Neural cell (in vitro differentiated cells): ENCODE measurements around the gene BTBD19. TPM values are rescaled to one million over a fixed set of nuclear protein-coding genes. Genes with fewer than 3 reads are reported as not detected.

Experiments
- H2AFZ ChIP-seq: fragments of 200-600, 300-800 bp; sonication (generic), shearing (Covaris generic); 2 replicates; pipeline ENCODE4 v1.6.0; 2014; ENCODE audit warnings: low read depth, mild to moderate bottlenecking, antibody characterized with exemption, low read length, moderate library complexity
- H3F3A ChIP-seq: fragments of 200-600 bp; shearing (Covaris generic); 2 replicates; pipeline ENCODE4 v1.6.1; 2016; ENCODE audit warnings: mild to moderate bottlenecking, moderate library complexity, mixed read lengths, antibody characterized with exemption, low read length; ENCODE audit not compliant: insufficient read depth, poor library complexity, severe bottlenecking
- H3K27ac ChIP-seq: fragments of 200-600, 300-800 bp; sonication (generic), shearing (Covaris generic); 2 replicates; pipeline ENCODE4 v1.5.1; 2014; ENCODE audit warnings: mild to moderate bottlenecking, low read length, moderate library complexity
- H3K27me3 ChIP-seq: fragments of 300-800, 200-600 bp; sonication (generic), shearing (Covaris generic); 2 replicates; pipeline ENCODE4 v1.6.0; 2014; ENCODE audit warnings: mild to moderate bottlenecking, low read depth, low read length, moderate library complexity; ENCODE audit not compliant: insufficient read depth
- H3K36me3 ChIP-seq: fragments of 300-800, 200-600 bp; sonication (generic), shearing (Covaris generic); 2 replicates; pipeline ENCODE4 v1.5.1; 2014; ENCODE audit warnings: mild to moderate bottlenecking, antibody characterized with exemption, low read length, moderate library complexity; ENCODE audit not compliant: insufficient read depth
- H3K4me2 ChIP-seq: fragments of 300-800, 200-600 bp; sonication (generic), shearing (Covaris generic); 2 replicates; pipeline ENCODE4 v1.6.0; 2014; ENCODE audit warnings: mild to moderate bottlenecking, low read length
- H3K4me3 ChIP-seq: fragments of 300-800, 200-600 bp; sonication (generic), shearing (Covaris generic); 2 replicates; pipeline ENCODE4 v1.5.1; 2014; ENCODE audit warnings: mild to moderate bottlenecking, low read length, moderate library complexity
- H3K79me2 ChIP-seq: fragments of 200-600 bp; shearing (Covaris generic); replicated peaks from 2 replicates; pipeline ENCODE4 v1.6.0; 2014; ENCODE audit warnings: mild to moderate bottlenecking, low read length, moderate library complexity; ENCODE audit not compliant: insufficient read depth
- H3K9ac ChIP-seq: fragments of 300-800, 200-600 bp; sonication (generic), shearing (Covaris generic); 2 replicates; pipeline ENCODE4 v1.6.1; 2016; ENCODE audit warnings: mild to moderate bottlenecking, low read length, mixed read lengths
- H3K9me2 ChIP-seq: fragments of 200-600 bp; shearing (Covaris generic); 2 replicates; pipeline ENCODE4 v1.6.1; 2016; ENCODE audit warnings: mild to moderate bottlenecking, low read length, mixed read lengths; ENCODE audit not compliant: insufficient read depth
- H3K9me3 ChIP-seq: fragments of 200-600, 300-800 bp; sonication (generic), shearing (Covaris generic); 2 replicates; pipeline ENCODE4 v1.6.1; 2016; ENCODE audit warnings: mild to moderate bottlenecking, mixed run types, low read length, moderate library complexity, mixed read lengths
- H4K20me1 ChIP-seq: fragments of 200-600 bp; shearing (Covaris generic); 2 replicates; pipeline ENCODE4 v1.6.1; 2016; ENCODE audit warnings: mild to moderate bottlenecking, mixed run types; ENCODE audit not compliant: insufficient read depth
- CTCF ChIP-seq: fragments of 450-650 bp; IDR thresholded peaks from 2 replicates; pipeline ENCODE4 v1.5.1; 2014; ENCODE audit warnings: antibody characterized with exemption, mild to moderate bottlenecking, moderate library complexity; ENCODE audit not compliant: poor library complexity, severe bottlenecking
- EZH2 ChIP-seq: fragments of 200-600, 300-800 bp; shearing (Covaris generic), sonication (generic); IDR thresholded peaks from 2 replicates; pipeline ENCODE4 v1.6.1; 2014; ENCODE audit warnings: antibody characterized with exemption, low read length, borderline replicate concordance, mild to moderate bottlenecking; ENCODE audit not compliant: insufficient read depth, poor library complexity, severe bottlenecking
- MXI1 ChIP-seq: fragments of 450-650 bp; conservative IDR thresholded peaks from 2 replicates; pipeline ENCODE4 v1.6.1; 2014; ENCODE audit warnings: antibody characterized with exemption, mild to moderate bottlenecking; ENCODE audit not compliant: poor library complexity, severe bottlenecking
- POLR2AphosphoS5 ChIP-seq: IDR thresholded peaks from 2 replicates; pipeline ENCODE4 v1.6.1; 2012
- RAD21 ChIP-seq: fragments of 450-650 bp; conservative IDR thresholded peaks from 2 replicates; pipeline ENCODE4 v1.6.1; 2014; ENCODE audit warnings: antibody characterized with exemption, mild to moderate bottlenecking, moderate library complexity
- REST ChIP-seq: IDR thresholded peaks from 2 replicates; pipeline ENCODE4 v1.6.1; 2012; ENCODE audit warnings: borderline replicate concordance
- SMC3 ChIP-seq: fragments of 450-650 bp; conservative IDR thresholded peaks from 2 replicates; pipeline ENCODE4 v1.6.1; 2014; ENCODE audit warnings: antibody characterized with exemption, mild to moderate bottlenecking, moderate library complexity; ENCODE audit not compliant: poor library complexity
- TAF1 ChIP-seq: IDR thresholded peaks from 2 replicates; pipeline ENCODE4 v1.6.1; 2012; ENCODE audit warnings: low read depth
- polyA plus RNA-seq: library from polyadenylated mRNA; depleted of rRNA; stranded (reverse); fragments of >200 nt; gene quantifications from 2 replicates; pipeline ENCODE4 v1.2.3, GENCODE V29; 2014

The BTBD19 gene
- polyA plus RNA-seq, 1 donor from 2014 or later = not detected

- no peaks in the 10 kb centered on the region for H4K20me1 ChIP-seq
- H3K9ac ChIP-seq = no peak overlapping the region
Observed at GRCh38 chr1:44821240-44821715, 13.0 kb downstream of the BTBD19 start.

DNA sequence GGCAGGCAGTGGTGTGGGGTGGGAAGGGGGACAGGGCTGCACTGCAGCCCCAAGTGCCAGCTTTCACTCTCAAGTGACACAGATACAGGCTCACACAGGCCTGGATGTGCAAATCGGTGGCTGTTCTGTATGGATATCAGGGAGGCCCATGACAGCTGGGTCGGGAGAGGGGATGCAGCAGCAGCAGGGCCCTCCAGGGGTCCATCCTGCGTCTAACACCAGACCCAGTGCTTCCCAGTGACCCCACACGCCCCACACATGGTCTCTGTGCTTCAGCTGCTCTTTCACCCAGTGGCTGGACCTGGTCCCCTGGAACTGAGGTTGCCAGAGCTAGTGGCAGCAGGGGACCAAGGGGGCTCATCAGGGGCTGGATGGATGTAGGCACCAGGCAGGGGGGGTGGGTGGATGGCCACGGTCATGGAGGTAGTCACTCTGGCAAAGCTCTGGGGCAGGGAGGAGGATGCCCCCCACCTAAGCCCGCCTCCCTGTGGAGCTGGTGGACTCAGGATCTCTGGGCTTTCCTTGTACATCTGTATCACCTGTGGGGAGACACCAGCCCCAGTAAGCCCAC, 13.9 kb downstream of the BTBD19 start:
- Histone ChIP-seq H3K4me2 (no peak overlapping the region), H2AFZ (no peak overlapping the region), H3K9me3 (peaks cover 2% of the 10 kb centered on the region), H3K9me2 (no peaks in the 10 kb centered on the region), H4K20me1 (no peaks in the 10 kb centered on the region), H3K36me3 (no peaks in the 10 kb centered on the region), H3K4me3 (no peak overlapping the region), H3K27me3 (peaks cover 15% of the 10 kb centered on the region), H3K9ac (no peak overlapping the region), H3K79me2 (no peaks in the 10 kb centered on the region), H3F3A (no peaks in the 10 kb centered on the region), H3K27ac (no peak overlapping the region)
- no peak for TF ChIP-seq TAF1
- TF ChIP-seq SMC3 = no peak
- TF ChIP-seq REST = no peak
- TF ChIP-seq RAD21 = no peak
- no peak for TF ChIP-seq POLR2AphosphoS5

More at GRCh38 chr1:44821240-44821715, 13.0 kb downstream of the BTBD19 start:
- no peaks in the 10 kb centered on the region for H3K9me2 ChIP-seq
- no peak overlapping the region for H3K4me3 ChIP-seq
- no peaks in the 10 kb centered on the region for H3F3A ChIP-seq
- no peak for TF ChIP-seq CTCF
- no peak for TF ChIP-seq SMC3
- no peak for TF ChIP-seq MXI1
- no peak for TF ChIP-seq POLR2AphosphoS5
- TF ChIP-seq EZH2 = no peak
- no peak for TF ChIP-seq REST
- no peak overlapping the region for H3K27ac ChIP-seq
- H3K27me3 ChIP-seq = peaks cover 15% of the 10 kb centered on the region
- H3K36me3 ChIP-seq = no peaks in the 10 kb centered on the region
- H3K4me2 ChIP-seq = no peak overlapping the region
- H2AFZ ChIP-seq = no peak overlapping the region
- no peaks in the 10 kb centered on the region for H3K79me2 ChIP-seq
- peaks cover 2% of the 10 kb centered on the region for H3K9me3 ChIP-seq
